Activated T-cell treated with anti-CD3 and anti-CD28 coated beads, Interleukin-2, amount 50 U/mL, for 24 hours (primary cell): Measurements from ENCODE around the gene HHIPL1.

Experiments used
- DNase-seq: peaks from one replicate; pipeline ENCODE4 v3.0.0-alpha.2; 2020
- H3K27ac Mint-ChIP-seq: 2 replicates; pipeline ENCODE4 v1.8.0; 2020; ENCODE audit warnings: mild to moderate bottlenecking, mixed read lengths
- H3K27me3 Mint-ChIP-seq: 2 replicates; pipeline ENCODE4 v1.8.0; 2020; ENCODE audit warnings: mixed read lengths
- H3K36me3 Mint-ChIP-seq: 2 replicates; pipeline ENCODE4 v1.8.0; 2020; ENCODE audit warnings: low read depth, mixed read lengths
- H3K4me1 Mint-ChIP-seq: 2 replicates; pipeline ENCODE4 v1.8.0; 2020; ENCODE audit warnings: low read depth, mixed read lengths
- H3K4me3 Mint-ChIP-seq: 2 replicates; pipeline ENCODE4 v1.8.0; 2020; ENCODE audit warnings: mild to moderate bottlenecking, moderate library complexity, mixed read lengths
- H3K9me3 Mint-ChIP-seq: 2 replicates; pipeline ENCODE4 v1.8.0; 2020; ENCODE audit warnings: mixed read lengths

The HHIPL1 gene

DNA sequence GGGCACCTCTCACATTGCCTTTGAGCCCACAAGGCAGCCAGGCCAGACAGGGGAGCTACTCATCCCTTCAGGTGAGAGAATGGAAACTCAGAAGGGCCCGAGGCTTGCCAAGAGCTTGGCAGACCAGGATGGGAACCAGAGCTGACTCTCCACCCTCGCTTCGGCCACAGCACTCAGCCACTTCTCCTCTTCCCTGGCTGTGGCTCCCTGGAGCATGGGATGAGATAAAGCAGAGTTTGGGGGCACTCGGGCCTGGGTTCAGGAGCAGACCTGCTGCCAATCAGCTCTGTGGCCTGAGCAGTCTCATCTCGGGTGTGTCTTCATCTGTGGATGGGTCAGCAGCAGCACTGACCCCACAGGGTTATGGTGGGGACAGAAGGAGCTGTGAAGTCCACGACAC, 20.9 kb upstream of the HHIPL1 start:
- H3K4me1 Mint-ChIP-seq, result peaks cover 6% of the 10 kb centered on the region
- H3K9me3 Mint-ChIP-seq, result no peaks in the 10 kb centered on the region
- H3K36me3 Mint-ChIP-seq, result no peaks in the 10 kb centered on the region
- no peak overlapping the region for H3K4me3 Mint-ChIP-seq
- no peak for DNase-seq
- peaks cover 63% of the 10 kb centered on the region for H3K27me3 Mint-ChIP-seq
- H3K27ac Mint-ChIP-seq, result no peak overlapping the region

GRCh38 chr14:99624971-99625370, 20.0 kb upstream of the HHIPL1 start:
- Mint-ChIP-seq H3K27me3 (peaks cover 56% of the 10 kb centered on the region), H3K27ac (no peak overlapping the region), H3K9me3 (no peaks in the 10 kb centered on the region), H3K36me3 (no peaks in the 10 kb centered on the region), H3K4me1 (peaks cover 7% of the 10 kb centered on the region), H3K4me3 (no peak overlapping the region)
- DNase-seq, result no peak

DNA sequence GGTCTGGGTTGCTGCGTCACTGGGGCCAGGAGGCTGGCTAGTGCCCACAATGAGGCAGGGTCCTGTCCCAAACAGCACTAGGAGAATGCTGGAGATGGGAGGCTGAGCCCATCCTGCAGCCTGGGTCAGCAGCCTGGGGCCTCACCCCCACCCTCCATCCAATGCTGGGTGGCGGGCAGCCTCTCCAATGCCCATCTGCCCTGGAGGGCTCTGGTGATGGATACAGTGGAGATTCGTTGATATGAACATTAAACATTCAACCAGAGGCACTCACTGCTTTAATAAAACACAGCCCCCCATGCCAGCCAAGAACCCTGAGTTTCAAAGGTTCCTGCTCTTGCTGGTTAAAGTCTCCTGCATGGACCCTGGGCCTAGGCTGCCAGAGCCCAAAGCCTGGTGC, 19.5 kb upstream of the HHIPL1 start:
- Mint-ChIP-seq H3K27ac (no peak overlapping the region), H3K9me3 (no peaks in the 10 kb centered on the region), H3K36me3 (no peaks in the 10 kb centered on the region), H3K27me3 (peaks cover 56% of the 10 kb centered on the region), H3K4me1 (peaks cover 7% of the 10 kb centered on the region), H3K4me3 (no peak overlapping the region)
- no peak for DNase-seq

DNA sequence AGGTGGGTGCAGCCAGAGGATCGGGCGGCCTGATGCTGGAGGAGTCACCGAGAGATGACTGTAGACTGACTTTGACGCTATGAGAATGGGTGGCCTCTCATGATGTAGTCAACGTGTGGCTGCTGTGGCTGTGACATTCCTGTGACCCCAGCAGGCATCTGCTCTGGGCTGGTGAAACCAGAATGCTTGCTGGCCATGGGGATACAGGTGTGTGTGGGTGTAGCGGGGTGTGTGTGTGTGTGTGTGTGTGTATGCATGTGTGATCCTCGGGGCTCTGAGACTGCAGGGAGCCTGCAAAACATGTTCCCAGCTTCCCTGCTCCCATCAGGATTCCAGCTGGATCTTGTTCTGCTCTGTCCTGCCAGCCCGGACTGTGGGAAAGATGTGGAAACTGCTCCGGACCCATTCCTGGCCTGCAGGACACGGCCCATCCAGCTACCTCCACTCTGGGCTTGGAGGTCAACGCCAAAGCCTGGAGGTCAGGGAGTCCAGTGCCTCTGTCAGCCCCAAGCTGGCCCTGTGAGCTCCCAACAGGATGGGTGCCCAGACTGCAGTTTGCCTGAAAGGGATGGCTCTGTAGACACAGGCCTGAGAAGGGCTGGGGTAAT, 18.8 kb upstream of the HHIPL1 start:
- Mint-ChIP-seq H3K9me3 (no peaks in the 10 kb centered on the region), H3K27ac (no peak overlapping the region), H3K4me1 (peaks cover 7% of the 10 kb centered on the region), H3K36me3 (no peaks in the 10 kb centered on the region), H3K4me3 (no peak overlapping the region), H3K27me3 (peaks cover 50% of the 10 kb centered on the region)
- DNase-seq, result no peak

GRCh38 chr14:99627100-99627499, 17.8 kb upstream of the HHIPL1 start:
- H3K4me3 Mint-ChIP-seq, result no peak overlapping the region
- peaks cover 44% of the 10 kb centered on the region for H3K27me3 Mint-ChIP-seq
- H3K9me3 Mint-ChIP-seq, result no peaks in the 10 kb centered on the region
- no peak overlapping the region for H3K27ac Mint-ChIP-seq
- H3K36me3 Mint-ChIP-seq, result no peaks in the 10 kb centered on the region
- peaks cover 7% of the 10 kb centered on the region for H3K4me1 Mint-ChIP-seq
- no peak for DNase-seq

DNA sequence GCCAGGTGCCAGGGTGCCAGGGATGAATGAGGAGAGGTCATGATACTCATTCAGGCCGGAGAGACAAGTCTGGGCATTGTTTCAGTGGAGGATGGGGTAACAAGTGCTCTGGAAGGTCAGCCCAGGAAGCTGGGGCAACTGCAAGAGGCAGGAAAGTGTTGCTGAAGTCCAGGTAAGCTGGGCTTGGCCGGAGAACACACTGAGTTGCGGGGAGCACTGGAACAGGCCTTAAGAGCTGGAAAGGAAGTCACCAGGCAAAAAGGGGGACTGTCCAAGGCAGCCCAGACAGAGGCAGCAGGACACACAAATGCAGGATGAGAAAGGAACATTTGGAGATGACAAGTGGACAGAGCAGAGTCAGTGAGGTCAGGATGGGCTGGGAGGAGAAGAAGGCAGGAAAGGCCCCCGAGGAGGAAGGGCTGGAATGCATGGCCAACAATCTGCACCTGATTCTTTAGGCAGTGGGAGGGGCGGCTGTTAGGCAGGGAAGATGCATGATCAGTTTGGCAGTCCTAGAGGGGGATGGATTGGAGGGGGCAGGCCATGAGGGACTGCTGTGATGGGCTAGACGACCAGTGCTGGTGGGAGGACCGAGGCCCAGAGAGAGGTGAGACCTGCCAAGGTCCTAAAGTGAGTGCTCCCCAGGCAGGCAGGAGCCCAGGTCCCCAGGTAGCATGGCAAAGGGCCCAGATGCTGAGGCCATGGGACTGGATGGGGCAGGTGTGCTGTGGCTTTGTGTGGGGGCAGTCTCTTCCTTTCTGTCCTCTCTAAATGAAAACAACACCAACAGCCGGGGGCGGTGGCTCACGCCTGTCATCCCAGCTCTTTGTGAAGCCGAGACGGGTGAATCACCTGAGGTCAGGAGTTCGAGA, 17.2 kb upstream of the HHIPL1 start:
- no peak for DNase-seq
- Mint-ChIP-seq H3K9me3 (no peaks in the 10 kb centered on the region), H3K27ac (no peak overlapping the region), H3K4me1 (peaks cover 7% of the 10 kb centered on the region), H3K27me3 (peaks cover 37% of the 10 kb centered on the region), H3K36me3 (no peaks in the 10 kb centered on the region), H3K4me3 (no peak overlapping the region)

DNA sequence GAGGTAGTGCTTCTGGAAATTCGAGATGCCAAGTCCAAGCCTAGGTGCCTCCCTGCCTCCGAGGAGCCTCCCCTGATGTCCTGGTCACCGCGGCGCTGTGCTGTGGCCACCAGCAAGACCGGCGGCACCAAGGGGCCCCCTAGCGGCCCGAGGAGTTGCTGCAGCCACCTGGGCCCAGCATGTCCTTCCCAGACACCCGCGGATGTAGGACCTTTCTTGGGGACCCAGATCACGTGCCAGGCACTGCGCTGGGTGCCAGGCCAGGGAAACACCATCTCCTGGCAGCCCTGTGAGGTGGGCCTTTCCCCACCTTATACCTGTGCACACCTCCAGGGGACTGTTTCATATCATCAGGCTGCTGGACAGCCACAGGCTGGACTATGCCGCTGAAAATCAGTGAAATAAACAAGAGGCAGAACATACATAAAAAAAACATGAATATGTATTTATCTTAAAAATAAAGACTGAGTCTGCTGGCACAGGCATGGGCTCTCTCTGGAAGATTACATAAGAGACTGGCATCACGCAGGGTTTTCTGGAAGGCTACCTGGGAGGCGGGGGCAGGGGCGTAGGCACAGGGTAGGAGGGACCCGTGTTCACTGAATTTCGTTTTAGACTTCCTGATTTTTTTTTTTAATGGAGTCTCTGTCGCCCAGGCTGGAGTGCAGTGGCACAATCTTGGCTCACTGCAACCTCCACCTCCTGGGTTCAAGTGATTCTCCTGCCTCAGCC, 15.9 kb upstream of the HHIPL1 start:
- no peaks in the 10 kb centered on the region for H3K36me3 Mint-ChIP-seq
- H3K9me3 Mint-ChIP-seq, result no peaks in the 10 kb centered on the region
- no peak overlapping the region for H3K4me3 Mint-ChIP-seq

DNA sequence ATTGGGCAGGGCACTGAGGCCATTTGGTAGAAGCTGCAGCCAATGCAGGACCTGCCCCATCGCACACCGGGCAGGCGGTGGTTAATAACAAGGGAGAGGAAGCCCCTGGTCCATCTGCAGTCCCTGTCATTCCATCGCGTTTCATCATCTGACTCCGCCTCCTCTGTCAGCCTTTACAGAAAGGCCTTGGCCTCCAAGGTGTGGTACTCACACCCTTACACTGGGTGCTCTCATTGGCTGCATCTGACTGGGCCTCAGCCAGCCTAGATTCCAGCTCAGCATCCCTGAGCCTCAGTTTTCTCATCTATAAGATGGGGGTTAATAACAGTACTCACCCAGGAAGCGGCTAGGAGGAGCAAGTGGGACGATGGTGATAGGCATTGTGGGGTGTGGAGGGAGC, 14.7 kb upstream of the HHIPL1 start:
- Mint-ChIP-seq H3K27me3 (peaks cover 17% of the 10 kb centered on the region), H3K27ac (no peak overlapping the region), H3K9me3 (no peaks in the 10 kb centered on the region), H3K4me1 (peaks cover 7% of the 10 kb centered on the region), H3K36me3 (no peaks in the 10 kb centered on the region), H3K4me3 (no peak overlapping the region)
- no peak for DNase-seq

More for the DNA sequence above, 15.9 kb upstream of the HHIPL1 start:
- Mint-ChIP-seq H3K27me3 (peaks cover 26% of the 10 kb centered on the region), H3K4me1 (peaks cover 7% of the 10 kb centered on the region), H3K27ac (no peak overlapping the region)
- DNase-seq, result peak; percentile 77

DNA sequence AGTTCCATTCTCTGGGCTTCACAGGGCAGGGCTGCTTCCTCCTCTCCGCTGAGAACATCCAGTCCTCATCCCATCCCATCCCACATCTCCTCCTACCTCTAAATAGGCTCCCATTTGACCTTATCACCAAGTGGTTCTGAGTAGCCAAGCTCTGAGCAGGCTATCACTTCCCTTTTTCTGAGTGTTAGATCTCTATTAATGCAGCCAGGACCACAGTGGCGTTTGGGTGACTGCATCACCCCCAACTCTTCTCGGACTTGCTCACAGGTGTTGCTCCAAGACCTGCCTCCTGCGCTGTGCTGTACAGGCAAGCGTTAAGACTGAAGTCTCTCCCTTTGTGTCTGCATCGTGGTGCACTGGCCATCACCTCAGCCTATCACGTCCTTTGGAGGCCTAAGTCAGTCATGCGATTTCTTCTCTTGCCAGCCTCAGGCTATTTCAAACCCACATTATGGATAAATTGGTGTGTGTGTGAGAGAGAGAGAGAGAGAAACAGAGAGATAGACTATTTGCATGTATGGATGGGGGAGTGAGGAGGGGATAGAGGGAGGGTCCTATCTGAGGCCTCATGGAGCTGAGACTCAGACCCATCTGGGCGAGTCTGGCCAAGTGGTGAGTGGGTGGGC, 12.4 kb upstream of the HHIPL1 start:
- DNase-seq, result no peak
- H3K4me3 Mint-ChIP-seq, result no peak overlapping the region
- H3K36me3 Mint-ChIP-seq, result no peaks in the 10 kb centered on the region
- H3K9me3 Mint-ChIP-seq, result no peaks in the 10 kb centered on the region
- peaks cover 9% of the 10 kb centered on the region for H3K27me3 Mint-ChIP-seq
- H3K4me1 Mint-ChIP-seq, result peaks cover 7% of the 10 kb centered on the region
- no peak overlapping the region for H3K27ac Mint-ChIP-seq

- no peak for DNase-seq
- H3K9me3 Mint-ChIP-seq, result no peaks in the 10 kb centered on the region
- H3K27me3 Mint-ChIP-seq, result peaks cover 5% of the 10 kb centered on the region
- no peak overlapping the region for H3K4me3 Mint-ChIP-seq
- no peaks in the 10 kb centered on the region for H3K36me3 Mint-ChIP-seq
- H3K4me1 Mint-ChIP-seq, result peaks cover 5% of the 10 kb centered on the region
- no peak overlapping the region for H3K27ac Mint-ChIP-seq
These were observed 11.8 kb upstream of the HHIPL1 start for GRCh38 chr14:99633141-99633540.

GRCh38 chr14:99633918-99634317, 11.0 kb upstream of the HHIPL1 start:
- Mint-ChIP-seq H3K4me1 (peaks cover 2% of the 10 kb centered on the region), H3K9me3 (no peaks in the 10 kb centered on the region), H3K27ac (no peak overlapping the region), H3K27me3 (peaks cover 2% of the 10 kb centered on the region), H3K4me3 (no peak overlapping the region), H3K36me3 (no peaks in the 10 kb centered on the region)
- DNase-seq, result no peak

DNA sequence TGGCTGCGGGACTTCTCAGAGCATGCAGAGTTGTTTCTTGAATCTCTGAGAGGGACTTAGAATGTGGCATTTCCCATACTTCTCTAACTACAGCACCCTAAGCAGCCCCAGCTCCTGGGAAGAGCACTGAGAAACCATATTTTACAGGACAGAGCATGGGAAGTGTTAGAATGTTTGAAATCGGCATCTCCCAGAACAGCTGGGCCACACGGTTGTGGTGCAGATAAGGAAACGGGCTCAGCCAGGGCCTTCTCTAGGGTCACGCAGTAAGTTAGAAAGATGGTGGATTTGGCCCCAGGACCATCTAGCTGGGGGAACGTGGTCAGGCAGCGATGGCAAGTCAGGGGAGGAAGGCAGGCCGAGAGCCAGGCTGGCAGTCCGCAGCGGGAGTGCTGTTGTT, 10.5 kb upstream of the HHIPL1 start:
- no peak overlapping the region for H3K4me3 Mint-ChIP-seq
- no peak overlapping the region for H3K27ac Mint-ChIP-seq
- no peaks in the 10 kb centered on the region for H3K36me3 Mint-ChIP-seq
- no peak for DNase-seq
- H3K9me3 Mint-ChIP-seq, result no peaks in the 10 kb centered on the region
- no peaks in the 10 kb centered on the region for H3K27me3 Mint-ChIP-seq
- H3K4me1 Mint-ChIP-seq, result no peaks in the 10 kb centered on the region

- no peak overlapping the region for H3K4me3 Mint-ChIP-seq
- no peak overlapping the region for H3K27ac Mint-ChIP-seq
- no peak for DNase-seq
- no peaks in the 10 kb centered on the region for H3K4me1 Mint-ChIP-seq
- no peaks in the 10 kb centered on the region for H3K36me3 Mint-ChIP-seq
- no peaks in the 10 kb centered on the region for H3K9me3 Mint-ChIP-seq
- H3K27me3 Mint-ChIP-seq, result no peaks in the 10 kb centered on the region
These were observed 9.8 kb upstream of the HHIPL1 start for GRCh38 chr14:99635116-99635515.

DNA sequence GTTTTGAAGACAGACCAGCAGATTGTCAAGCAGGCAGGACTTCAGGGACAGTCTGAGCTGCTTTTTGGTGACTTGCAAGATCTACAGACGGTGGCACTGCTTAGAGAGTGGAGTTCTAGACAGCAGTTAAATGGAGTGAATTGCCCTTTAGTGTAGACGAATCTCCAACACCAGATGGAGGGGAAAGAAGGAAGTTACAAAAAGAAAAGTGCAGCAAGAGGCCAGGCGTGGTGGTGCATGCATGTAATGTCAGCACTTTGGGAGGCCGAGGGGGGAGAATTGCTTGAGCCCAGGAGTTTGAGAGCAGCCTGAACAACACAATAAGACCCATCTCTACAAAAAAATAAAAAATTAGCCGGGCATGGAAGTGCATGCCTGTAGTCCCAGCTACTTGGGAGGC, 8.4 kb upstream of the HHIPL1 start:
- no peak for DNase-seq
- H3K4me1 Mint-ChIP-seq, result no peaks in the 10 kb centered on the region
- no peak overlapping the region for H3K27ac Mint-ChIP-seq
- no peak overlapping the region for H3K4me3 Mint-ChIP-seq
- H3K36me3 Mint-ChIP-seq, result no peaks in the 10 kb centered on the region
- no peaks in the 10 kb centered on the region for H3K27me3 Mint-ChIP-seq
- no peaks in the 10 kb centered on the region for H3K9me3 Mint-ChIP-seq
